GM19463 (cell line): ENCODE results near the gene HOXD8.

Source experiments
- ATAC-seq: cut with Tn5 transposase; IDR thresholded peaks from one replicate; pipeline ENCODE4 v1.9.1; 2021; ENCODE audit warnings: mild to moderate bottlenecking, moderate library complexity; ENCODE audit not compliant: unreplicated experiment

The HOXD8 gene

DNA sequence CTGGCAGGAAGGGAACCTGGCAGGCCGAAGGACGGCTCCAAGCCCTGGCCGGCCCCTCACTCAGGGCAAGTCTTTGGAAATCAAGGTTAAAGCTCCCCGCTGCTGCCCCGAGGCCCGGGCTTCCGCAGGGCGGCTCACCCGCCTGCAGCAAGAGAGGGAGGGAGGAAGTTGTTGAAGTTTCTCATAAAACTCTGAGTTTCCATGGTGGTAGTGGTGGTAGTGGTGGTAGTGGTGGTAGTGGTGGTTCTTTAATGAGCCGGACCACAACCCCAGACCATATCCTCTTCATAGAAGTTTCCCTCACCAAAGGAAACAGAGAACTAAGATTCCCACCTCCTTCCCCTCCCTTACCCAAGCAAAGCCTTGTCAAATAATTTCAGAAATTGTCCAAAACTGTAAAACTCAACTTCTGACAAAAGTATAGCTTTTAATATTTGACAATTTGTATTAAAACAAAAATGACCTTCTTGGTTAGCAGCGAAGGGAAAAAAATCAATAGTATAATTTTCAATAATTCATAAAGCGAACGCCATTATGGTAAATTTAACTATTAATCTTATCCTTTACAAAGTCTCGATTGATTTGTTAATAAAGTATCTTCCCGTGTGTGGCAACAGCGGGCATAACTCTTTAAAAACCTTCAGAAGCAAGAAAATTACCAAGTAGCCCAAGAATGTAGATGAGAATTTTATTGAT lies 14.4 kb upstream of the HOXD8 start:
- no peak for ATAC-seq

DNA sequence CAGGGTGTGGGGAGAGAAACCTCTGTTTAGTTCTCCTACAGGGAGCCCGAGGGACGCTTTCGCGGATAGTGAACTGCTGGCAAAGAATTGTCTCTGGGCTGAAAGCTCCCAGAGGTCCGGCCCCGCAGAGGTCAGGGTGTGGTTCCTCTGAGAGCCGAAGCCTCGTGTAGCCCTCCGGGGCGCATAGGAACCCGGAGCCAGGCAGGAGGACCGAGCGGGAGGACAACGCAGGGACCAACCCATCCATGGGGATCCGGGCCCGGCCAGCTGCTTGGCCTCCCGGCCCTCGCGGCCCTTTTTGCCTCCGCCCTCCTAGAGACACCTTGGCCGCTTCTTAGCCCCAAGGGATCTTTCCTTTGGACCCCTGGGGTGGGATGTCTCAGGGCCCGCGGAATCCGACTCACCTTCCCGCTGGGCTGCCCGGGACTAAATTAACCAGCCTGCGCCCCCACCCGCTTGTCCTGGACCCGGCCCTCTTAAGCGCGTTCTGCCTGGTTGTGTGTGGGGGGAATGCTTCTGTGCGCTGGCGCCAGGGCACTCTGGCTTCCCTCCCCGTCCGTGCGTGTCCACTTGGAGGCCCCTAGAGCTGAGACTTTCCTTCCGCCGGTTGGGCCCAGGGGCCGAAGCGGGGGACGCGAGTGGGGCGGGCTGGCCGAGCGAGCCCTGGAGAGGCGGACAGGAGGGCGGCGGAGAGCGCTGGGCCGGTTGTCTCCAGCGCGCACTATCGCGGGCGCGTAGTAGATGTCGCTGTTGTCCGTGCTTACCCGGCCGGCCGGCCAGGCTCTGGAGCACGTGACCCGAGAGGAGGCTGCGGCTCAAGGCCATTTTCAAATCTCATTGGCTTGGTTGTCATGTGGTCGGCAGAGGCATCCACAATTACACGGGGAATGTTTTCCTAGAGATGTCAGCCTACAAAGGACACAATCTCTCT lies 13.4 kb upstream of the HOXD8 start, which contains the start of gene HOXD10:
HOXD10 (plus strand) TSS at position 896 of the 931 bp plus-strand sequence. CDS start 56 bp downstream, outside the sequence.
- no peak for ATAC-seq

DNA sequence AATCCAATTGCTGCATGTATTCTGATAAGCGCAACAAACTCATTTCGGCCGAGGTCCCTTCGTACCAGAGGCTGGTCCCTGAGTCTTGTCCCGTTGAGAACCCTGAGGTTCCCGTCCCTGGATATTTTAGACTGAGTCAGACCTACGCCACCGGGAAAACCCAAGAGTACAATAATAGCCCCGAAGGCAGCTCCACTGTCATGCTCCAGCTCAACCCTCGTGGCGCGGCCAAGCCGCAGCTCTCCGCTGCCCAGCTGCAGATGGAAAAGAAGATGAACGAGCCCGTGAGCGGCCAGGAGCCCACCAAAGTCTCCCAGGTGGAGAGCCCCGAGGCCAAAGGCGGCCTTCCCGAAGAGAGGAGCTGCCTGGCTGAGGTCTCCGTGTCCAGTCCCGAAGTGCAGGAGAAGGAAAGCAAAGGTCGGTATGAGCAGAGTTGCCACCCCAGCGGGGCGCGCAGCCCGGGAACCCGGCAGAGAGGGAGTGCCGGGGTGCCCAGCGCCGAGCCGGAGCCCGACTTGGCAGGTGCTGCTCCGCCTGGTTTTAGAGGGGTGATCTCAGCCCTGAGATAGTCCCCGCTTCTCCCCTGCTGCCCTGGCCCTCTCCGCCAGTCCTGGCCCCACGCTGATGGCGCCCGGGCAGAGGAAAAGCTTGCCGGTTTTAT lies 12.2 kb upstream of the HOXD8 start:
- ATAC-seq, result no peak

DNA sequence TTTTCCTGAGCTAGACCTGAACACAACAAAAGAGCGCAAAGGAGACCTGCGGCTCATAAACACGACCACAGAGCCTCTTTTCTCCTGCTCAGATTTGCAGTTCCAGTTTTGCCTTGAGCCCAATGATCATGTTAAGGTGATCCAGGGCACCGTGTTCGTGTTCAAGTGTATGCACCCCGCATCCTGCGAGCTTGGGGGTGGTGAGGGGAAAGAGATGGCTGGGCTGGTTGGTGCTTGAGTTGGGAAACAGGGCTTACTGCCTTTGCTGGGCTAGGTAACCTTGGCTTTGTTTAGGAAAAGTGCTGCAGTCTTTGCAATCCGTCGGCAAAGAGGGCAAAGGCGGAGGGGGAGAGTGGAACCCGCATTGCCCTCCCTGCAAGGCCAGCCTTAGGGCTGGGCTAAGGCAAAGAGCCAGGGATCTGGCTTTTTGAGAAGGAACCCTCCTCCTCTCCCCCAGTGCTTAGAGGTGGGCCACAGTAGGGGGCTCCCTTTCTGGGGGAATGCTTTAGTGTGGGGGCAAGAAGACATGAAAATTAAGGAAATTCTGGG lies 11.6 kb upstream of the HOXD8 start:
- no peak for ATAC-seq

DNA sequence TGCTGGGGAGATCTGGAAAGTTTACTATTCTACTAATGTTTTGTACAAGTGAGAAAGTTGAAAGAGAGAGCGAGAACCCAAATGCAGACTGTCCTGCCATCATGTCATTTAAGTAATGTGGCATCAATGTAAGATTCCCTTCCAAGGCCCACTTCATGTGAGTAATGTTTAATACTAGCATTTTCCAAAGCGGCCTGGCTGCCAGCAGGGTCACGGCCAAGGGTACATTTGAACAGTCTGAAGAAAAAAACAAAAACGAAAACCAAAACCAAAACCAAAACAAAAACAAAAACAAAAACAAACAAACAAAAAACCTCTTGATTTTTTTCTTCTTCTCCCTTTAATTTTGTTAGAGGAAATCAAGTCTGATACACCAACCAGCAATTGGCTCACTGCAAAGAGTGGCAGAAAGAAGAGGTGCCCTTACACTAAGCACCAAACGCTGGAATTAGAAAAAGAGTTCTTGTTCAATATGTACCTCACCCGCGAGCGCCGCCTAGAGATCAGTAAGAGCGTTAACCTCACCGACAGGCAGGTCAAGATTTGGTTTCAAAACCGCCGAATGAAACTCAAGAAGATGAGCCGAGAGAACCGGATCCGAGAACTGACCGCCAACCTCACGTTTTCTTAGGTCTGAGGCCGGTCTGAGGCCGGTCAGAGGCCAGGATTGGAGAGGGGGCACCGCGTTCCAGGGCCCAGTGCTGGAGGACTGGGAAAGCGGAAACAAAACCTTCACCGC lies 10.7 kb upstream of the HOXD8 start:
- no peak for ATAC-seq

DNA sequence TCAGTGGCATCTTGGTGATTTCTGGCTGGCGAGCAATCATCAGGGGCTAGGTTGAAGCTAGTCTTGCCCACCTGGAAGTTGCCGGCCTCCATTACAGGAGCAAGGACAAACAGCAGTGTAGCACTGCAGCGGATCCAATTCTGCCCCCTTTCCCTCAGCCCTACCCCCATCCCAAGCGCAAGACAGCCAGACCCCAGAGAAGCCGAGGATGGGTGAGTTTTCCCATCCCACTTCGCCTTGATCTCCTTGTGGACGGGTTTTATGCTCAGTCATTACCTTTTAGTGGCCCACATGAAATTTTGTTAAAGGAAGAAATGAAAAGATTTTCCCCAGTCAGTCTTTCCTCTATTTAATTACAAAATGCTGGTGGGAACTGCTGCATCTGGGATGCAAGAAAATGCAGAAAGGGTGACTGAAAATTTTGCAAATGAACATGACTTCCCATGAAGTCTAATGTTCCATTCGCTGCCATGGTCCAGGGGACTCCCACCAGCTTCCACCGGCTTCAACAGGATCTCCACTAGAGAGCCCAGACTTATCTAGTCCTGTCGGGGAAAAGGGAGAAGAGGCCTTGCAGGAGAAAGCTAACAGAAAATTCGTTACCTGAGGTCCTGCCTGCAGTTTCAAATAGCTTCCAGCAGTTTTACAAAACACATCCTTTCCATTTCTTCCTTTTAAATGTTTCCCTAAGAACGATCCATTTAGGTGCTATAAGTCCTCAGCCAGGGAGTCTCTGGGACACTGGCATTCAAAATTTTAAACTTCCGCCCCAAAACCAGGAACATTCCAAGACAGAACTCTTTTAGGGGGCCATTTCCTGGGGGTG lies 8.9 kb upstream of the HOXD8 start:
- no peak for ATAC-seq

DNA sequence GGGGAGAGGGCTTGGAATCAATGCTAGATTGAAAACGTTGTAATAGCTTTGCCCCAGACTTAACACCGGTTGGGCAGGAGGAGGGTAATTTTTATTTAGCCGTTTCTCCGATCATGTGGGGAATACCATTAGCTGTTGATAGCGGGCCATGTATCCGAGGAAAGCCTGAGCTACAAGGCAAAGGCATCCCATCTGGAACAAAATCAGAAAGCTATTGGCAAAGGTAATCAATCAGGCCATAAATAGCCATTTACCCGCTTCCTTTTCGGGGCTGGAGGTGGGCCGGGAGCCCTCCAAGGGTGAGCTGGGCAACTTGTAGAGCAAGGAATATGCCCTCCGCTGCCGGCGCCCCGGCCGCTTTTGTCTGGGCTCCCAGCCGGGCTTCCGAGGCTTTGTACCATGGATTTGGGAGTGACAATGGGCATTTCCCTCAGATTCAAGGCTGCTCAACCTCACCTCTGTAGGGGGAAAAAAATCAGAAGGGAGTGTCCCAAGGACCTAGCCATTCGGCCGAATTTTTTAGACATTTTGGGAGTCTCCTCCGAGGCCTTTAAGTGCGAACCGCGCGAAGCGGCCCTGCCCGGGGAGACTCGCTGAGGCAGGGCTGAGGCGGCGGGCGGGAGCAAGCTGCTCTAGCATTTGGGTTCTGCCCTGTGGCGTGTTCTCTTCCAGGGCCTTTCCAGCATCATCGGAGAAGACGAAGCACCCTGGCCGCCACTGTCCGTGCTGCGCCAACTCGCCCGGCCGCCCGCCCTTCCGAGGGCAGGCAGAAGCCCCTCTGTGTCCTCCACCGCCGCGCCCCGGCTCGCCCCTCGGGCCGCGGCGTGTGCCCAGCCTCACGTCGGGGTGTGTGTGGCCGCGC lies 8.1 kb upstream of the HOXD8 start:
- no peak for ATAC-seq

DNA sequence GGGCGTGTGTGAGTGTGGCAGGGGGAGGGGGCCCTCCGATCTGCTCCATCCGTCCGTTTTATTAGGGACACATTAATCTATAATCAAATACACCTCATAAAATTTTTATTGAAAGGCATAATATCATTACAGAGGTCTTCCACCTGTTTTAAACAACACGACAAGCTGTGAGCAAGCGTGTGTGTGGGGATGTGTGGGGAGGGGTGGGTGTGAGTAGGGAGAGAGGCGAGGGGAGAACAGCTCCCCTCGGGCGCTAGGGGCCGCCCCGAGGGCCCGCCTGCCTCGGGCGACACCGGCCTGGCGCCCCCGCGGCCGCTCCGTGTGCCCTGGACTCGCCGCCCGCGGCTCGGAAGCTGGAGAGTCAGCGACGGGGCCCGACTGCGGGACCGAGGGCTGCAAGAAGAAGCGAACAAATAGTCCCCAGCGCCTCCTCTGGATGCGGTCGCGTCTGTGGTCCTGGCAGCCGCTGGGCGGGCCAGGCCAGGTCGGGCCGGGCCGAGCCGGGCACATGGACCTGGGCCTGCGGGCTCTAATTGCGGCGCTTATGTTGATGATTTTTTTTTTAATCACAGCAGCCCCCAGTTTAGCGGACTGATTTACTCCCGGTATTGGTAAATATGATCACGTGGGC lies 7.3 kb upstream of the HOXD8 start:
- ATAC-seq, result no peak

DNA sequence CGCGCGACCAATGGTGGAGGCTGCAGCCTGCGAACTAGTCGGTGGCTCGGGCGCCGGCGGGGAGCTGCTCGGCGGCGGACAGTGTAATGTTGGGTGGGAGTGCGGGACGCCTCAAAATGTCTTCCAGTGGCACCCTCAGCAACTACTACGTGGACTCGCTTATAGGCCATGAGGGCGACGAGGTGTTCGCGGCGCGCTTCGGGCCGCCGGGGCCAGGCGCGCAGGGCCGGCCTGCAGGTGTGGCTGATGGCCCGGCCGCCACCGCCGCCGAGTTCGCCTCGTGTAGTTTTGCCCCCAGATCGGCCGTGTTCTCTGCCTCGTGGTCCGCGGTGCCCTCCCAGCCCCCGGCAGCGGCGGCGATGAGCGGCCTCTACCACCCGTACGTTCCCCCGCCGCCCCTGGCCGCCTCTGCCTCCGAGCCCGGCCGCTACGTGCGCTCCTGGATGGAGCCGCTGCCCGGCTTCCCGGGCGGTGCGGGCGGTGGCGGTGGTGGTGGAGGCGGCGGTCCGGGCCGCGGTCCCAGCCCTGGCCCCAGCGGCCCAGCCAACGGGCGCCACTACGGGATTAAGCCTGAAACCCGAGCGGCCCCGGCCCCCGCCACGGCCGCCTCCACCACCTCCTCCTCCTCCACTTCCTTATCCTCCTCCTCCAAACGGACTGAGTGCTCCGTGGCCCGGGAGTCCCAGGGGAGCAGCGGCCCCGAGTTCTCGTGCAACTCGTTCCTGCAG lies 6.7 kb upstream of the HOXD8 start, which contains the start of gene HOXD9:
HOXD9 (plus strand) TSS at position 37 of the 728 bp plus-strand sequence; CDS start at position 87, 50 bp downstream.
- no peak for ATAC-seq

DNA sequence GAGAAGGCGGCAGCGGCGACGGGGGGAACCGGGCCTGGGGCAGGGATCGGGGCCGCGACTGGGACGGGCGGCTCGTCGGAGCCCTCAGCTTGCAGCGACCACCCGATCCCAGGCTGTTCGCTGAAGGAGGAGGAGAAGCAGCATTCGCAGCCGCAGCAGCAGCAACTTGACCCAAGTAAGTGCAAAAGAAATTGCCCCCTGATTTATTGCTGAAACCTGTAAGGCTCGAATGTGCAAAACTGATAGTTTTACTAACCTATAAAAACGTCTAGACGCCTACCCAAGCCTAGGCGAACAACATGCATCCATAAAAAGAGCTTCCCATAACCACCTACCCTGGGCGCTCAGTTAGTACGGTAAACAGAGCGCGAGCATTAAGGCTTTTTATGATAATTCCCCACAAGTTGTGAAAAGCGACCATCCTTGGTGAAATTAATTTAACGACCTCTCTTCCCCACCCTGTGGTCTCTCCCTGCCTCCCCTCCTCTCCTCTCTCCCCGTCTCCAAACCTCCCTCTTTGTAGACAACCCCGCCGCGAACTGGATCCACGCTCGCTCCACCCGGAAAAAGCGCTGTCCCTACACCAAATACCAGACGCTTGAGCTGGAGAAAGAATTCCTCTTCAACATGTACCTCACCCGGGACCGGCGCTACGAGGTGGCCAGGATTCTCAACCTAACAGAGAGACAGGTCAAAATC lies 5.9 kb upstream of the HOXD8 start:
- ATAC-seq, result no peak

DNA sequence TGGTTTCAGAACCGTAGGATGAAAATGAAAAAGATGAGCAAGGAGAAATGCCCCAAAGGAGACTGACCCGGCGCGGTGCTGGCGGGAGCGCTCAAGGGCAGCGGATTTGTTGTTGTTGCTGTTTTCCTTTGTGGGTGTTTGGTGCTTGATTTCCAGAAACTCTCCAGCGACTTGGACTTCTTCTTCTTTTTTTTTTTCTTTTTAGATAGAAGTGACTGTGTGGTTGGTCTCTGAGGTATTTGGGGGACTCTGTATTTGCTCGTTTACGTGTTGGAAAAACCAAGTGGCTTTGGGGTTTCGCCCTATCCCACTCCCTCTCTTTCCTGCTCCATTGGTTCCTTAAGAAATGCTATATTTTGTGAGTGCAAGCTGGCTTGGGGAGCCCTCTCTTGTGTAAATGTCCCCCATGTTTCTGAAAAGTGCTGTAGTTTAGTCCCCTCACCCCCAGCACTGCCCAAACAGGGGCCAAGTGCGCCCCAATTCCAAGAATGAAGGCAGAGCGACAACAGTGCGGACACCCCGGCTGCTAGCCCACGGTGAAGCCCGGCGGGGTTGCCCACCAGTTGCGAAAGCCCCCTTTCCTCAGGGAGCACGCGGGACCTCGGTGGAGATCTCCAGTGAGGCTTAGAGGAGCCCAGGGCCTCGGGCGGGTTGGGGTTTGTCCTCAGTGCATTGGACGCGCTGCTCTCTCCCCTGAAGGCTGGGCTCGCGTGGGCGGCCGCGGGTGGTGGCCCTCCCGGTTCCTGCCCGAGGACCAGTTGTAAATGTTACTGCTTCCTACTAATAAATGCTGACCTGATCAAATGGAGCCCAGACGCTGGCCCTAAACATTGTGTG lies 5.2 kb upstream of the HOXD8 start:
- no peak for ATAC-seq

DNA sequence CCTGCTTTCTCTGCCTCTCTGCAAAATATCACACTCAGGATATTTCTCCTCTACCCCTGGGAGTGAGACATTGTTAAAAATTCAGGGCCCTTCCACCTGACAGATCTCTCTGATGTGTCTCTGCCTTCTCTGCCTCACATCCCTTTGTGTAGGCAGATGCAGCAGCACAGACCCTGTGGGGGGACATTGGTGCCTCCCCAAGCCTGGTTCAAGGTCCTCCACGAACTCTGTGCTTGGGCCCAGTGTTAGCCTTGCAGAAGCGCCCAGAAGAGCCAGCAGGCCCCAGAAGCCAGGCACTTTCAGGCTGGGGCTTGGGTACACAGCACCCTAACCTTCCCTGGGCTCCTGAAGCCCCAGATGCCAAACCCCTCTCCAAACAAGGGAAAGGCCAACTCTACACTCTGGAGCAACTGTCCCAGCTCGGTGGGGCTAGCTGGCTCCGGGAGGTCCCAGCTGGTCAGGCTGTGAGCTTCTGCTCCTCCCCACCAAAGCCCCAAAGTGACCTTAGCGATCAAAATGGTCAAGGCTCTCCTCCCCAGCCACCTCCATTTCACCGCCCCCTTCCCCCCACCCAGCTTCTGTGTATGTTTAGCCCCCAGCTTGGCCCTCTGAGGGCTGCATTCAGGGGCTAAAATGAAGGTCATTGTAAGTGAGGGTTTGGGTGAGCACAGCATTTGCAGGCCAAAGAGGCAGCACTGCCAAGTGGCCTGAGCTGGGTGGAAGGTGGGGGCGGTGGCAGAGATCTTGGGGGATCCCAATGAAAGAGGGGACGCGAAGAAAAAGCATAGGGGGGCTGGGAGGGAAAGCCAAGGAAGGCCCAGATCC lies 4.3 kb upstream of the HOXD8 start:
- ATAC-seq, result no peak

DNA sequence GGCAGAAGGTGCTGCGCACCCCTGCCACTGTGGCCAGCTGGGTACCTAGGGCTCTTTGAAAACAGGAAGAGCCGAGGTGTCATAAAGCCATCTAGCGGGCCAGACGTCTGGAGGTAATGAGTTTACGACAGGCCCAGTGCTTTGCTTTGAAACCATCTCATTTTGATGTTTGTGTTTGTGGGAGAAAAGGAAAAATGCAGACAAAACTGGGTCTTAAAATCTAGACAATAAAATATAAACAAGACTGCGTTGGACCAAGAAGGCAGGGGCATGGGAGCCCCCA lies 3.8 kb upstream of the HOXD8 start:
- ATAC-seq, result no peak

DNA sequence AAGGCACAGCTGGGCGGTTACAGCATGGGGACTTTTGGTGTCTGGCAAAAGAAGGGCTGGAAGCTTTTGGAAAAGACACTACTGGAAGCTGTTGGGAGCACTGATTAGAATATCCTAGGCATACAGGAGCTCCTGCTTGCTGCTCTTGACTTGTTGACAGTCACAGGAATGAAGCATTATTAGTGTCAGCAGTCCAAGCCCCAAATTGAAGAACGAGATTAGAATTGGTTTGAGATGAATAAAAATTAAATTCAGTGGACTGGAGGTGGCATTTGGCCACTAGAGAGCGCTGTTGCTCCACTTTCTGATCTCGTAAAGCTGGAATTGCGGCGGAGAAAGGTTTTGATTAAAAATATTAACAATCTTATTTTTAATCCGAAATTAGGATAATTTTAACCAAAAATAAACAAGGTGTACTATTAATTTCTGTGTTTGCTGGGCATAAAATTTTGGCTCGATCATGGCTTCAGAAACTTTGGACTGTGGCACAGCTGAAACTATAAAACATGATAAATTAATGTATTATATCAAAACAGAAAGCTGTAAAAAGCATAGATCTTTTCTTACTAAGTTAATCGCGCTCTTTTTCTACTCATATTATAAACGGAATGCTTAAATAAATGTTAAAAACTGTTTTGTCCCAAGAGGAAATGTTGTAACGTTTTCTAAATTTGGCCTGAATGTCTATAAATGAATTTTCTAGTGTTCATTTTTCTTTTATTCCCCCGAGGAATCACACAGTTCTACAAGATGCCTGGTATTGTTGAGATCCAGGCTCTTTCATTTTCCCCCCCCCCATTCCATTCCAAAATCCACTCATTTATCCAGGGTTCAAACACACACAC lies 2.4 kb upstream of the HOXD8 start:
- no peak for ATAC-seq

DNA sequence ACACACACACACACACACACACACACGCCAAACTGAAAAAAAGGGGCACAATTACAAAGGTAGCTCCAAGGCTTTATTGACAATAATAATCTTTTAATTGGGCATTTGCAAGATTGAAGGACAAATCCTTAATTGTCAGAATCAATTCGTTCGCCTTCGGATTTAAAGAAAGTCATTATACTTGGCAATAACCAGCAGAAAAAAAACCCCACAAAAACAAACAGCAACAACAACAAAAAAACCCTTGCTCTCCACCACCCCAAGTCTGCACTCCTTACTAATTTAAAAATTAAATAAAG lies 1.8 kb upstream of the HOXD8 start:
- no peak for ATAC-seq
